Umbilical cord (tissue), 2 donors: ENCODE results near the gene CHCHD10. TPM values are rescaled to one million over a fixed set of nuclear protein-coding genes. Genes with fewer than 3 reads are reported as not detected.

ENCODE experiments used
- DNase-seq: peaks from one replicate; pipeline ENCODE4 v3.0.0-alpha.2; 2015; ENCODE audit warnings: low spot score
- total RNA-seq: library from RNA; depleted of rRNA; stranded (reverse); fragments of >200 nt; gene quantifications from one replicate; pipeline ENCODE4 v1.2.3, GENCODE V29; 2014; ENCODE audit warnings: low replicate concordance; ENCODE audit not compliant: insufficient read depth

The CHCHD10 gene
- total RNA-seq, 1 donor from 2014 or later: not detected

DNA sequence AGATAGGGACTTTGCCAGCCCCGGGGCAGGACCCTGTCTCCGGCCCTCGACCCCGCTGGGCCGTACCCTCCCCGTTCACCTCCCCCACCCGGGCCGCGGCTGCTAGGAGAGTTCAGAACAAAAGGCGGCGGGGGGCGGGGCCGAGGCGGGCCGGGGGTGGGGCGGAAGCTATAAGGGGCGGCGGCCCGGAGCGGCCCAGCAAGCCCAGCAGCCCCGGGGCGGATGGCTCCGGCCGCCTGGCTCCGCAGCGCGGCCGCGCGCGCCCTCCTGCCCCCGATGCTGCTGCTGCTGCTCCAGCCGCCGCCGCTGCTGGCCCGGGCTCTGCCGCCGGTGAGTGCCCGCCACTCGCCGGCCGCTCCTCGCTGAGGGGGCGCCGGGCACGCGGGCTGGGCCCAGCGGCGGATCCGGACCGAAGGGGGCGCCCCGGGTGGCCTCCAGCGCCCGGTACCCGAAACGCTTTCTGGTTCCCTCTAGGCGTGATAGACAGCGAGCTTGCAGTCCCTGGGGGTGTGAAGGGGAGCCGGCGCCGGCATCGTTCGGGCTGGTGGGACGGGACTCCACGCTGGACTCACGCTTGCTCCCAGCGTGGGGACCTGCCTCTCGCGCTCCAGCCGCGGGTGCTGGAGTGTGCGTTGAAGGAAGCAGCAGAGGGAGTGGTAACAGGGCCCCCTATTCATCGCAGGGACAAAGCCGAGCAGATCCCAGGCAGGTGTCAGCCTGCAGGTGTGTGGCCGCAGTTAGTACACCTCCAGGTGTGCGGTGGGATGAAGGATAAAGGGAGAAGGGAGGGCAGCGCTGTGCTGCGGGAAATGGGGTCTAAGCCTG, 5.1 kb upstream of the CHCHD10 start, which contains the start of gene MMP11:
Gene MMP11 (plus strand): TSS at position 201 of the 825 bp plus-strand sequence. CDS start 22 bp downstream, at position 223.
- peak; percentile 59 for DNase-seq

DNA sequence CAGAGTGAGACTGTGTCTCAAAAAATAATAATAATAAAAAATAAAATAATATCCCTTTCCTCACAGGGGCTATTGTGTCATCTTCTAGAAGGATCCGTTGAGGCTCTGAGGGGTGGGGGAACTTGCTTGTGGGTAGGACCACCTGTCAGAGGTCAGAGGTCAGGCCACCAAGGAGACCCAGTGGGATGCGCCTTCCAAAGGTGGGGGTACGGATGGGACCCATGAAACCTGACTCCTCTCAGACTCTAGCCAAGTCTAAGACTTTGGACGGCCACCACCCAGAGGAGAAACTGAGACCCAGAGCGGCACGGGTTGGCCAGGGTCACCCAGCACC, 4.5 kb upstream of the CHCHD10 start:
- DNase-seq: no peak

DNA sequence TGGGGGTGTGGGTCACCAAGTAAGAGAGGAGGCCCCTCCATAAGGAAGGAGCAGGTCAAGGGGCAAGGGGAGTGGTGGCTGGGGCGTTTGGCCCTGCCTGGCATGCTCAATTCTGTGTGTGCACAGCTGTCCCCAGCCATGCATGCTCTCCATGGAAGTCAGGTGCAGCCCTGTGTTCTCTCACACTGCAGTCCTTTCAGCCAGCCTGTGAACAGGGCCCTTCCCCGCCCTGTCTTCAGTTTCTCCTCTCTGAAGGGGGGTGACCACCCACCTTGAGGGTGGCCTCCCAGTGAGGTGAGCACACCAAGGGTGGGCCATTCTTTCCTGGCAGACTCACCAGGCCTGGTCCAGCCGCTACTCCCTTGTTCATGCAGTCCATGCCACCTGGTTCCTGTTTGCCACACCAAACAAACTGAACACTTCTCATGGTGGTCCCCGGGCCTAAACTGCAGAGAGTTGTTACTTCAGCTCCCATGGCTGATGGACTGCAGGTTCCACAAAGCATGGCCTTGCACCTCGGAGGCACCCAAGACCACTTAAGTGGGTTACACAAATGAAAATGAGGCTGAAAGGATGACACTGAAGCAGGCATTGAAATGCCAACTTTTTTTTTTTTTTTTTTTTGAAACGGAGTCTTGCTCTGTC, 1.7 kb upstream of the CHCHD10 start:
- DNase-seq: no peak

DNA sequence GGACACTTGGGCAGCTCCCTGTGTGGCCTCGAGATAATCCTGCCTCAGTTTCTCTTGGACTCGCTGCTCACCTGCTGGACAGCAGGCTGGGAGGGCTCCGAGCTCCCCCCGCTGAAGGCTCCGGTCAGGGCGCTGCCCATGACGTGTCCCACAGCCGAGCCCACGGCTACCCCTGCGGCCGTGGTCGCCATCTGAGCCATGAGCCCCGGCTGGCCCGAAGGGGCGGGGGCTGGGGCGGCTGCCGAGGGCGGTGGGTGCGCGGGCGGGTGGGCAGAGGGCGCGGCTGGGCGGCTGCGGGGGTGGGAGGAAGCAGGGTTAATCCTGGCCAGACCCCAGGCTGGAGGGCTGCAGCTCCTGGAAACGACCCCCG, 484 bp downstream of the CHCHD10 start:
- DNase-seq: no peak

DNA sequence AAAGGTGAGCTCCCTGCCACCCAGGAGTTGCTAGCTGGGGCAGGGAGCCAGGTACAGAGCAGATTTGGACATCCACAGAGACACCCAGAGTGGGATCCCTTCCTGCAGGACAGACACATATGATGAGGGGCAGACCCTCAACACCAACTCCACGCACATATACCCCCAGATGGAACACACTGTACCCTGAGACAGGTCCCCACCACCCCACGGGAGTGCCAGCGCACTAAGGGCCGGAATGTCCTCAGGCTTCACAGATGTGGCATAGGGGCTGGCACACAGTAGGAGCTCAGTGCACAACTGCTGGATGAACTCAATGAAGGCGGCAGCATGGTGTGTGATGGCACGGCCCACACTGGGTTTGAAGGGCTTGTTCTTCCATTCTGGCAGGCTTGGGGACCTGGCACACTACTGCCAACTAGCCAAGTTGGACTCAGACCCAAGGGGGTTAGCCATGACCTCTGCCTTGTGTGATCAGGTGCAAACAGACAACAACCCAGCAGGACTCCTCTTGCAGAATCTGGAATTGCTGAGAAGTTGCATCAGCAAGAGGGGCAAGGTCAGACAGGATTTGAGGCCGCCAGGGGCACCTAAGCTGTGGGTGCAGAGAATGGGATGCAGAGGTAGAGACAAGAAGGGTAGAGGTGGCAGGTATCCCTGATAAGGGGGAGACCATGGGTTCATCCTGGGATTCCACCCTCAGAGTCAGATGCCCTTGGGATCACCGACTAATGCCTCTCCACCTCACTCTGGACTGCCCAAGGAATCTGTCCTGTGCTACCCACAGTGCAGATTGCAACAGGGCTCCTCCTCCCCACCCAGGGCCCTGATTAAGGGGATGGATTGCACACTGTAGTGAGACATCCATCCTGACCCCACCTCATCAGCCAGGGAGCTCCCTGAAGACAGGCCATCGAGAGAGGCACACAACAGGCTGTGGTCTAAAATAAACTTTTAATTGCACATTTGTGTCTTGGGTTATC, 2.6 kb downstream of the CHCHD10 start:
- no peak for DNase-seq

DNA sequence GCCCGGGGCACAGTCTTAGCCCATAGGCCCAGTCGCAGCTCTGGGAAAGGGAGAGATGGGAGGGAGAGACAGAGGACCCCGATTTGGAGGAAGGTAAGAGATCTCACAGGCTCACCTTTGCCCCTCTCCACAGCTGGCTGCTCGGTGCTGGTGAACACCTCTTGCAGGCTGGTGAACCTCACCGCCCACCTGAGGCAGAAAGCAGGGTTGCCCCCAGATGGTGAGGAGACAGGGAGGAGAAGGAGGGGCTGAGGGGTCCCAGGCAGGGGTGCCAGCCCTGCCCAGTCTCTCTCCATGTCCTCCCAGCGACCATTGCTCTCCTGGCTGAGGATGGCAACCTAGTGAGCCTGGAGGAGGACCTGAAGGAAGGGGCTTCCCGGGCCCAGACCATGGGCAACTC, 3.8 kb downstream of the CHCHD10 start:
- DNase-seq: peak; percentile 21

DNA sequence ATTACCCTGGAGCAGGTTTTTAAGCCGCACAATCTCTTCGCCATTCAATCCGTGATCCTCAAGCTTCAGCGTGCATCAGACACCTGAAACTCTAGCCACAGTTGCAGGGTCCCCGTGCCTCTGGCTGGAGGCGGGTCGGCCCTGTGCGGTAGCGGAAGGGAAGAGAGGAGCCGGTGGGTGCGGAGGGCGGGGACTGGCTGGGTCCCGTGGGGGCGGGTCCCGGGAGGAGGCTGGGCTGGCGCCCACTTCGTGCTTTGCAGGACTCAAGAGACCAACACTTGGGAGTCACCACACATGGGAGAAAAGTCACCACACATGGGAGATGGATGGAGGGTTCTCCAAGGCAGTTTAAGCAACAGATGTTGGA, 4.2 kb downstream of the CHCHD10 start:
- DNase-seq: no peak

DNA sequence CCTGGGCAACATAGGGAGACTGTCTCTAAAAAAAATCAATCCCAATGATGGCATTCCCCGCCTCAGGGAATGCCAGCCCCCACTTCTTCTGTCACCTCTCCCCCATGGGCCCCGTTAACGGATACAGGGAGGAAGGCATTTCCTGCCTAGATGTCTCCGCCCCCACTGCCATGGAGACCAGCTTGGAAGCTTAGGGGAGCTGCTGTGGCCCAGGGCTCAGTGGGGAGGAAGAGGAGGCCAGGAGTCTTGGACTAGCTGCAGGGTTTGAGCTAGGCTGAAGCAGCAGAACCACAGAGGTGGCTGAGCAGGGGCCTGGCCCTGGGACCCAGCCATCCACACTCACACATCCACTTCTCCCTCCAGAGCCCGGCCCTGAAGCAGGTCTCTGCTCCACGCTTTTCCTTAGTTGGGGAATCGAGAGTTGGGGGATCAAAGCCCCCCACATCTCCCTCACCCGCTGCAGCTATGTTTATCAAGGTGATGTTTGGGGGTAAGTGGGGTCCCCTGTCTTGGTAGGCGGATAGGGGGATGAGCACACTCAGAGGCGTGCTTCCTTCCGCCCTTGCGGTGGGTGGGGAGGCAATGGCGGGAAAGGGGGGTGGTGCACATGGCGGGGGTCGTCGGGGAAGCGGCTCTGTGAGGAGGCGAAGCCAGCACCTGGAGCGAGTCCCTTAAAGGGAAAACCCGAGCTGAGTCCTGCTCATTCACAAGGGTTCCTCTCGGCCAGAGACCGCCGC, 4.8 kb downstream of the CHCHD10 start, which contains the start of gene C22orf15:
Gene C22orf15 (plus strand): TSS at position 149 of the 737 bp plus-strand sequence. CDS start 317 bp downstream, at position 466.
- DNase-seq: peak; percentile 68

DNA sequence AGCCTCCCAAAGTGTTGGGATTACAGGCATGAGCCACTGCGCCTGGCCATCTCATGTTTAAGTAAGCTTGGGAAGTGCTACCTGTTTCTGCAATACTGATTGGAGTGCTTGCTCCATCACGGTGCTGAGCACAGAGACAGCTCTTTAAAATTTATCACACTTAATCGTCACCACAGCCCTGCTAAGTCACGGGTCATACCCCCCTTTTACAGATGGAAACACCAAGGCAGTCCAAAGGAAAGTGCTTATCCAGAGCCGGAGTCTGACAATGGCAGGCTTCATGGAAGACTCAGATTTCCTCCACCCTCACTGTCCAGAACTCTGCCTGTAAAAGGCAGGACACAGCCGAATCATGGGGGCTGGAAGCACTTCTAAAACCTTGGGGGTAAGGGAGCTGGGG, 7.7 kb downstream of the CHCHD10 start:
- no peak for DNase-seq

DNA sequence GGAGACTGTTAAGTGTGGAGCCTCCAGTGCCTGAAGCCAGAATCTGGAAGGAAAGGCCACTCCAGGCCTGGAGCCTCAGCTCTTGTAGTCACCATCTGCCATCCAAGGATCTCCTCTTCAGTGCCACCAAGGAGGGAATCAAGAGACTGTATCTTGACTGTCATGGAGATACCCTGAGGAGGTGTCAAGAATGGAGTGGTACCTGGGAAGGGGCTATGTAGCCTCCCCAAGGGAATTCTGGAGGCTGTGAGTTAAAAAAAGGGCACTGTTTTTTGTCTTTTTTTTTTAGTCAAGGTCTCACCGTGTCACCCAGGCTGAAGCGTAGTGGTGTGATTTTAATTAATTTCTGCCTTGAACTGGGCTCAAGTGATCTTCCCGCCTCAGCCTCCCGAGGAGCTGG, 8.2 kb downstream of the CHCHD10 start:
- DNase-seq: peak; percentile 0

DNA sequence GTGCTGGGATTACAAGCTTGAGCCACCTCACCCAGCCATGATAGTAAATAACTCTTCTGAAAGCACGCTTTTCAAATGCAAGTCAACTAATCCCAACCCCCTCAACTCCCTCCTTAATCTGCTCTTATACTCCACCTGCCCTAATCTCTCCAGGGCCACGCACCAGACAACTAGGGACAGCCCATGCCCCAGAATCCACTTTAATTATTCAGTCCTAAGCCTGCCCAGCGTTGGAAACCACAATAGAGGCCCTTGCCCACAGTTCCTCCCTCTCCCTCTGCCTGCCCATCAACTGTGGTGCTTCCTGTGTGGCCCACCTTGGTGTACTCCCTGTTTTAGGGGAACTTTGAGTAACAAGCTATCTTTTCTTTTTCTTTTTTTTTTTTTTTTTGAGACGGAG, 10.9 kb downstream of the CHCHD10 start:
- no peak for DNase-seq

DNA sequence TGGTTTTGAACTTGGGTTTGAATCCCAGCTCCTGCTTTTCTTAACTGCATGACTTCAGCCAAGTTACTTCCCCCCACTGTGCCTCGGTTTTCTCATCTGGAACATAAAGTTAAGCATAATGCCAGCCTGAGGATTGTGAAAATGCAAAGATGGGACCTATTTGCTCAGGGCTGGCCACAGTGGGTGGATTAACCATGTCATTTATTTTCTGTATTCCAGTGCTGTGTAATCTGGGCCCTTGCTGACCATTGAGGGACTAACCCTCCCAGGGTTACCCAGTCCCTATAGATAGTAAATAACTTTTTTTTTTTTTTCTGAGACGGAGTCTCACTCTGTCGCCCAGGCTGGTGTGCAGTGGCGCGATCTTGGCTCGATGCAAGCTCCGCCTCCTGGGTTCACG, 12.1 kb downstream of the CHCHD10 start:
- DNase-seq: no peak

DNA sequence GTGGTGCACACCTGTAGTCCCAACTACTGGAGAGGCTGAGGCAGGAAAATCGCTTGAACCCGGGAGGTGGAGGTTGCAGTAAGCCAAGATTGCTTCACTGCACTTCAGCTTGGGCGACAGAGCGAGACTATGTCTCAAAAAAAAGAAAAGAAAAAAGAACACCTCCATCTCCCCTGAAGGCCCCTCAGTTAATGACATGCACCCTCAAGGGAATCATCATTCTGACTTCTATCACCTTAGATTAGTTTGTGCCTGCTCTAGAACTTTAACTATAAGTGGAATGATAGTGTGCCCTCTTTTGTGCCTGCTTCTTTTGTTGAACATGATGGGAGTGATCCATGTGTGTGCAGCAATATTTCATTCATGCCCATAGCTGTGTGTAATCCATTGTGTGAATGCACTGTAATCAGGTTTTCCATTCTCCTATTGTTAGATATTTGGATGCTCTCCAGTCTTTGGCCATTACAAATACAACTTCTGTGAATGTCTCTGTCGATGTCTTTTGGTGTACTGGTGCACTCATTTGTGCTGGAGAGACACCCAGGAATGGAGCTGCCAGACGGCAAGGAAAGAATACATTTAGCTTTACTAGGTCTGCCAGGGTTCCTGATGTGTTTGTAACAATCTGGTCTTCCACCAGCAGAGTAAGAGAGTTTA, 12.7 kb downstream of the CHCHD10 start:
- DNase-seq: no peak

DNA sequence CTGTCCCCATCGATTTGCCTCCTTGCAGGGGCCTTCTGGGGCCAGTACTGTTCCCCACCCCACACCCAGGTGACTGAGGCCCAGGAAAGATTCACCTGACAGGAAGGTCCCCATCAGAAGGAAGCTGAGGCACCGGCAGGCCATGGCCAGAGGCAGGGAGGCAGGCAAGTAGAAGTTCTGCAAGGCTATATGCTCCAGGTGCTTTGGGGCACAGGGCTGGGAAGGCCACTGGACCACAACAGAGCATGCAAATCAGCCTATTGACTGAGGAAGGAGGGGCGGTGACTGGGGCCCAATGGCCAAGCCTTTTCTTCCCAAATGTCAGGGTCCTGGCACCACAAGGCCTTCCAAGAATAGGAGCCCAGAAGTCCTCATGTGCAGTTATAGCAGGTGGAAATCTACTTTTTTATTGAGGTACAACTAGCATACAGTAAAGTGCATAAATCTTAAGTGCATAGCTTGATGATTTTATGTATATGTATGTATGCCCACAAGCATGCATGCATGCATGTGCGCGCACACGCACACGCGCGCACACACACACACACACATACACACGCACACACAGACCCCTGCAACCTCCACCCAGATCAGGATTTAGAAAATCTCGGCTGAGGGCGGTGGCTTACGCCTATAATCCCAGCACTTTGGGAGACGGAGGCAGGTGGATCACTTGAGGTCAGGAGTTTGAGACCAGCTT, 13.4 kb downstream of the CHCHD10 start, which contains the start of gene VPREB3:
Gene VPREB3 (minus strand): TSS at position 206 of the 700 bp plus-strand sequence. CDS start 62 bp downstream, at position 144.
- no peak for DNase-seq

DNA sequence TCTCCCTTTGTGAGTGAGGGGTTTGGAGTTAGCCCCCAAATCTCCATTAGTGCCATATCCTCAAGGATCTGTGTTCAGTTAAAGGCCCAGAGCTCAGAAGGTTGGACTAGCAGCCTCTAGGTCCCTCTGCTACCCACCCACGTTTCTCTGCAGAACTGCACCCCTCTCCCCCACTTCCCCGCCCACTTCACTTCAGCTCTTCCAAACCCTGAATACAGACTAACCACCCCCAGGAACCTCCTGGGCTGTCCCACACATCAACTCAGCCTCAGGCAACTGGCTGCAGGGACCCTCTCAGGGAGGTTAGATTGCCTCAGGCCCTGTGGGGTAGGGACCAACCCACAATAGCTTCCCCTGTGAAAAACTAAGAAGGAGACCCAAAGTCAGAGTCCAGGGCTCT, 14.4 kb downstream of the CHCHD10 start:
- DNase-seq: no peak

DNA sequence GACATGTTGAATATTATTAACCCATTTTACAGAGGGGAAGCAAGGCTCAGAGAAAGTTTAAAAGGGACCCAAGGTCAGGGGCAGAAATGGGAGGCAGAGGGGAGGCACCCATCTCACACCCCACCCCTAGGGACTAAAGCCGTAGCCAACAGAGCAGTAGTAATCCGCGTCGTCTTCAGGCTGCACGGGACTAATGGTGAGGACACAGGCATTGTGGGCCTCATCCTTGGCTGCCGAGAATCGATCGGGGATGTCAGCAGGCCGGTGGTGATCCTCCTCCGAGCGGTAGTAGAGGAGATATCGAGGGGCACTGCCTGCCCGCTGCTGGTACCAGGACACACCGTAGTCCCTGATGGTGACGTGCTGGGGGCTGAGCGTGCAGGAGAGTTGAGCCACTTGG, 15.0 kb downstream of the CHCHD10 start:
- DNase-seq: no peak

DNA sequence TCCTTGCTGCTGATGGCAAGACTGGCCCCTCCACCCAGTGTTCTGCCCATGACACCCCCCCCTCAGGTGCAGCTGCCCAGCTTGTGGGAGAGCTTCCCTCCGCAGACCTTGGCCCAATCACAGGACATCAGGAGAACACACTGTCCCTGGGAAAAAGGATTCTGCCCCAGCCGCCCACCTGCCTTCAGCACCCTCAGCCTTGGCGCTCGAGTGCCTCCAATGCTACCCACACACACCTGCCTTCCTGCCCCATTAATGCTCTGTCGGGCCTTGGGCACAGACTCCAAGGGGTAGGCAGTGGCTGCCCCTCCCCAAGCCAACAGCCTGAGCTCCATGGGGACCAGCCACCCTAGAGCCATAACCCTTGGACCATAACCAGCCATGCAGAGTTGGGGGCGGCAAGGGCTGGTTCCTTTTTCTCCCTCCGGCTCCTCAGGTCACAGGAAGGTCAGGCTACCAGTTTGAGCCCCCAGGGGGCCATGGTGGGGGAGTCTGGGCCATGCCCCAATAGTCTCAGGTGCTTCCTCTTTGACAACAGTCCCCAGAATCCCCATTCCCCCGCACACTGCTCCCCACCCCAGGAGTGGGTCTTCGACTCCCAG, 15.6 kb downstream of the CHCHD10 start:
- no peak for DNase-seq

DNA sequence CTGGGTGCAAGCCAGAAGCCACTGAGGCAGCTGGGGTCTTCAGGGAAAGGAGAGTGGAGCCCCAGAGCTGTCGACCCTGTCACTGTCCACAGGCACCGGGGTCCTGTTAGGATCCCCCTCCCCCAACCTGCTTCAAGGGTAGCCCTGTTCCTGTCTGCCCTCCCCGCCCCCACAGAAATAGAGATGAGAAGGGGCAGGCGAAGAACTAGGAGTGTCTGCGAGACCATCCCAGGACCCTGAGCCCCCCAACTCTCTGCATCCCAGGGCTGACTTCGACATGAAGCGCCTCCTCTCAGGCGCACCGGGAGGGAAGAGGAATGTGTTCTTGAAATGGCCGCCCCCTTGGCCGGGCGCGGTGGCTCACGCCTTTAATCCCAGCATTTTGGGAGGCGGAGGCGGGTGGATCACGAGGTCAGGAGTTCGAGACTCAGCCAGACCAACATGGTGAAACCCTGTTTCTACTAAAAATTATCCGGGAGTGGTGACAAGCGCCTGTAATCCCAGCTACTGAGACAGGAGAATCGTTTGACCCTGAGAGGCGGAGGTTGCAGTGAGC, 16.3 kb downstream of the CHCHD10 start:
- DNase-seq: no peak
